Measurements from ENCODE around the gene TBX19.

The TBX19 gene

GRCh38 chr1:168330285-168330684, 49.6 kb downstream of the TBX19 start:
- no peak for DNase-seq (ENCODE audit: extremely low read depth, low read depth)
- TF ChIP-seq CTCF (IDR thresholded peaks at IDR 0.05; ENCODE audit: low read depth, low read length): no peak

DNA sequence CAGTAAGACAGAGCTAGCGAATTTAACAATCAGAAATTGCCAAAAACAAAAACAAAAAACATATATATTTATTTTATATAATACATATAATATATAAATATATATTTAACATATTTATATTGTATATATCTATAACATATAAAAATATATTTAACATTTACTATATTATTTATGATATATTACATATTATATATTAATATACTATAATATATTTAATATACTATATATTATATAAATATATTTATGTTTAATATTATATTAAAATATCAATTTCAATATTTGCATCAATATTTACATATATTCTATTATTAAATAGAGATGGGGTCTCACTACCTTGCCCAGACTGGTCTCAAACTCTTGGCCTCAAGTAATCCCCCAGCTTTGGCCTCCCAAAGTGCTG, 50.9 kb downstream of the TBX19 start:
- DNase-seq (ENCODE audit: extremely low read depth, low read depth): no peak
- TF ChIP-seq CTCF (IDR thresholded peaks at IDR 0.05; ENCODE audit: low read depth, low read length): no peak

- no peak for DNase-seq (ENCODE audit: extremely low read depth, low read depth)
- no peak for TF ChIP-seq CTCF (IDR thresholded peaks at IDR 0.05; ENCODE audit: low read depth, low read length)
Measured at GRCh38 chr1:168333562-168334276, 53.0 kb downstream of the TBX19 start.

DNA sequence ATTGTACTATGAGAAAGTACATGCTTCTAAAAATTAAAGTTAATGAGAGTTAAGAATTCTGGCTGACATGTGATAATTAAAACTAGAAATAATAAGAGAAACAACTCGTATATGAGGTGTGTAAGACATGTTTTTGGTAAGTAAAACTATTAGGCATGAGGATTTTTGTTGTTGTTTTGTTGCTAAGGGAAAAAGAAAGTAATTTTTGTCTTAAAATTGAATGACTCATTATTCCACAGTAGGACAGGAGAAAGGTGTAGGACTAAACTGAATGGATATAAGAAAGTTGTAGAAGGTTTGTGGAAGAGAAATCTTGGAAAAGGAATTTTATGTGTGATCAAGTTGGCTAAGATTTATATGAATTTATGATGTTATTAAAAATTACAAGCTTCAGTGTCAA, 54.8 kb downstream of the TBX19 start:
- no peak for DNase-seq (ENCODE audit: extremely low read depth, low read depth)
- no peak for TF ChIP-seq CTCF (IDR thresholded peaks at IDR 0.05; ENCODE audit: low read depth, low read length)

- TF ChIP-seq CTCF (IDR thresholded peaks at IDR 0.05; ENCODE audit: low read depth, low read length): no peak
- no peak for DNase-seq (ENCODE audit: extremely low read depth, low read depth)
Measured at GRCh38 chr1:168338589-168339503, 58.2 kb downstream of the TBX19 start.

DNA sequence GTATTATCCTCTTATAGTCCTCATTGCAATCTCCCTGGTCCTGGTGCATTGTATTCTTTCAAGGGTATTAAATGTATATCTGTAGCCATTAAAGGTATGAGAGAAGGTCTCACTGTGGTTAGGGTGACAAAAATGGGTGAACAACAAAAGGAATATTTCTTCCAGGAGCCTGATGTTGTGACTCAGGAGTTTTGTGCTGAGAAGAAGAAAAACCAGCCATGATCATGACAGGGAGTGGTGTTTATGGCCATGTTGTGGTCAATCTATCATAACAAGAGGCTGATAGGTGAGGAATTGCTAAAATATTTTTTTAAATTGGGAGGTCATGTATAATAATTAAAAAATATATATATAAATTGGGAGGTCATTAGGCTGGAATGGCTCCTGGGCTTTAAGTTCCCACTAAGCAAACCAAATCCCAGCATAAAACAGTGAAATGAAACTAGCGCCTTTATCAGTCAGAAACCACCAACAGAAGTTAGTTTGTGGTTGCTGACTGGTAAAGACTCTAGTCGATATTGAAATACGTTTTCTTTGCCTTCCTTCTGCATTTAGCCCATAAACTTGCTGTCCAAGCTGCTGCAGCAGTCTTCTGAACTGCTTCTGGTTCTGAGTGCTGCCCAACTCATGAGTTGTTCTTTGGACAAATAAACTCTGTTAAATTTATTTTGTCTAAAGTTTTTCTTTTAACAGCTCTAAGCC, 60.3 kb downstream of the TBX19 start:
- no peak for TF ChIP-seq CTCF (IDR thresholded peaks at IDR 0.05; ENCODE audit: low read depth, low read length)
- DNase-seq (ENCODE audit: extremely low read depth, low read depth): no peak

All from AG09319 (cell line).